ENCODE measurements around the gene PTPN5.

PTPN5 gene

GRCh38 chr11:18721561-18722292 lies 69.9 kb downstream of the PTPN5 start:
- TF ChIP-seq ZFX (IDR thresholded peaks at IDR 0.05; ENCODE audit: borderline replicate concordance) (no peak), CTCF (IDR thresholded peaks at IDR 0.05) (peak; percentile 78)
- peak overlapping the region; percentile 33 for H3K27ac ChIP-seq

- H3K27ac ChIP-seq: peak overlapping the region; percentile 33
These were observed 70.6 kb downstream of the PTPN5 start for GRCh38 chr11:18720808-18721560.

GRCh38 chr11:18720091-18720807 lies 71.3 kb downstream of the PTPN5 start:
- no peak for TF ChIP-seq CTCF (IDR thresholded peaks at IDR 0.05)
- TF ChIP-seq ZFX (IDR thresholded peaks at IDR 0.05; ENCODE audit: borderline replicate concordance): no peak
- H3K27ac ChIP-seq: no peak overlapping the region

More at GRCh38 chr11:18720808-18721560, 70.6 kb downstream of the PTPN5 start:
- TF ChIP-seq CTCF (IDR thresholded peaks at IDR 0.05) (no peak), ZFX (IDR thresholded peaks at IDR 0.05; ENCODE audit: borderline replicate concordance) (no peak)

GRCh38 chr11:18715476-18715875 lies 76.1 kb downstream of the PTPN5 start:
- no peak overlapping the region for H3K27ac ChIP-seq
- no peak for TF ChIP-seq ZFX (IDR thresholded peaks at IDR 0.05; ENCODE audit: borderline replicate concordance)

- no peak overlapping the region for H3K27ac ChIP-seq
- TF ChIP-seq CTCF (IDR thresholded peaks at IDR 0.05) (no peak), ZFX (IDR thresholded peaks at IDR 0.05; ENCODE audit: borderline replicate concordance) (no peak)
These were observed 77.2 kb downstream of the PTPN5 start for GRCh38 chr11:18714443-18714780.

GRCh38 chr11:18713646-18714442 lies 77.8 kb downstream of the PTPN5 start:
- TF ChIP-seq ZFX (IDR thresholded peaks at IDR 0.05; ENCODE audit: borderline replicate concordance) (no peak), CTCF (IDR thresholded peaks at IDR 0.05) (no peak)
- H3K27ac ChIP-seq: no peak overlapping the region

GRCh38 chr11:18710545-18710944 lies 81.1 kb downstream of the PTPN5 start:
- no peak for TF ChIP-seq ZFX (IDR thresholded peaks at IDR 0.05; ENCODE audit: borderline replicate concordance)
- no peak for TF ChIP-seq CTCF (IDR thresholded peaks at IDR 0.05)
- no peak overlapping the region for H3K27ac ChIP-seq
